ENCODE measurements around the gene CEBPA.
"Not testable (repeated sequence)": the region's sequence is repeated elsewhere in the genome, so short reads cannot be mapped to it uniquely, and the experiment has no call there.

The CEBPA gene

GRCh38 chr19:33300009-33300893 lies 2.1 kb downstream of the CEBPA start:
- DNase-seq, result no peak

DNA sequence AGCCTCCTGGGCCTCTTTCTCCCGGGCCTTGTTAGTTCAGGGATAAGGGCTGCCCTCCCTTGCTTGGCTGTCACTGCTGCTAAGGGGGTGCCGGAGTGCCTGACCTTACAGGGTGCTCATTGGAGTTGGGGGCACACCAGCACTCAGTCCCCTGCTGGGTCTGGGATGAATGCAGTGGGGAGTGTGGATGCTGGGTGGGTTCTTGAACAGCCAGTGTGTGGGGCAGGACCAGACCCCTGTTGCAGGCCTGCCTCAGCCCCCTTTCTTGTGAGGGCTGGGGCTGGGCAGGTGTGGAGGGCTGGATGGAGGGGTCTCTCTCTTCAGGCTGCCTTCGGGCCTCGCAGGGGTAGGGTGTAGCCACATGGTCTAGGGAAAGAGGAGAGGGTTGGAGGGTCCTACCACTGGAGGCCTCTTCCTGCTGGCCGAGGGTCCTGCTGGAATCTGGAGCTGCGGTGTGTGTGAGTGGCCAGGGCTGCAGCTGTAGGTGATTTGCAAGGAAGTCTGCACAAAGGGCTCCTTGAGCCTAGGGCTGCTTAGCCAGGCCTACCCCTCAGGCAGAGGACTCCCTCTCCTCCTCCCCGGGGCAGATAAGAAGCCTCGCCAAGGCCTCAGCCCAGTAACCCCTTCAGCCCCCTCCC lies 3.2 kb downstream of the CEBPA start:
- DNase-seq, result no peak

DNA sequence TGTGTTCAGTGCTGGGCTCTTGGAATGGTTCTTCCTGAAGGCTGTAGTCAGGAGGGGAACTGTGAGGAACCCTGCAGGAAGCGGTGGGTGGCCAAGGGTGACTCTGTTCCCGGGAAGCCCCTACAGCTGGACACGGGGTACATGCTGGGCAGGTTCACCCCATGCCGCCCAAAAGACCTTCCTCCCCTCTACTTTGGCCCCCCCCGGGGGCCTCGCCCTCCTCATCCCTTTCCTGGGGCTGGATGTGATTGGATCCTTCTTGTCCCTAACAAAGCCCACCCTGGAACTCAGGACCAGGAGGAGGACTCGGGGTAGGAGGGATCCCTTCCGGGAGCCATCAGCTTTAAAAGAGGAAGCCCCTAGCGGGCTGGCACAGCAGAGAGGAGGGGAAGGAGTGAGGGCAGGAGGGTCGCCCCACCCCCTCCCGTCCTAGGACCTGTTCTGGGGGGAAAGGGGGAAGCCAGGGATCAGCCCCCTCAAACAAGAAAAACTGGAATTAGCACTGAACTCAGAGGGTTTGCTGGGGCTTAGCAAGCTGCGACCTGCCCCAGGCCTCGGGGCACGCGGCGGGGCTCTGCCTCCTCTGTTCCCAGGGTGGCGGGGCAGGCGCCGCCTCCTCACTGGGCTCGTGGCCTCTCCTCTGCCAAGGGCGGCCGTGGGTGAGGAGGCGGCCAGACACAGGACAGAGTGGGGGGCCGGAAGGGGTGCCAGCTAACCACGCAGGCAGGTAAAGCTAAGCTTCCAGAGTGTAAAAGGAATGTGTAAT lies 4.0 kb downstream of the CEBPA start:
- no peak for DNase-seq

DNA sequence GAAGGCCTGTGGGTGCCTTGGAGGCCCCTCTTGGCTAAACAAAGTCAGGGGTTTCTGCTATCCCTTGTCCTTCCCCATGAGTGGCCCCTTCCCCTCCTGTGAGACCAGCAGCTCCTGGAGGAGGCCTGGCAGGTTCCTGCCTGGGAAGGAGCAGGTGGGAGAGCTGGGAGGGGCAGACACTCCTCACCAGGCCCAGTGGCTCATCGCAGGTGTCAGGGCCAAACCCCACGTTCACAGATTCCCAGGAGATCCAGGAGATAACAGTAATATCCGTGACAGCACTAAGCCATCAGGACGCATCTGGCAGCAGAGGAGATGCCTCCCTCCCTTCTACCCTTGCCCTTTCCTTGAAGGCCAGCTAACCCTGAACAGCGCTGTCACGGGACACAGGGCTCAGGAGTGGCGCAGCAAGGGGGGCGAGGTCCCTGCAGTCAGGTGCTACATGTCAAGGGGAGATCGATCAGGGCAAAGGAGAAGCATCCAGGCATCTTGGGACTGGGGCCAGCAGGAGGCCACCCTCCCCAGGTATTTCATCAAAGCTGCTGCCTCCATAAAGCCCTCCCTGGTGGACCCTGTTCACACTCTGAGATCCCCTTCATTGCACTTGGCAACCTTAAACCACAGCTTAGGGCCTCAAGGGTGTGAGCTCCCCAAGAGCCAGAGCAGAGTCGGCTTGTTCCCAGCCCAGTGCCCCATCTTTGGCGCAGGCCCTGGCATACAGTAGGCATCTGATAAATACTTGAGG lies 4.8 kb downstream of the CEBPA start:
- DNase-seq, result no peak

DNA sequence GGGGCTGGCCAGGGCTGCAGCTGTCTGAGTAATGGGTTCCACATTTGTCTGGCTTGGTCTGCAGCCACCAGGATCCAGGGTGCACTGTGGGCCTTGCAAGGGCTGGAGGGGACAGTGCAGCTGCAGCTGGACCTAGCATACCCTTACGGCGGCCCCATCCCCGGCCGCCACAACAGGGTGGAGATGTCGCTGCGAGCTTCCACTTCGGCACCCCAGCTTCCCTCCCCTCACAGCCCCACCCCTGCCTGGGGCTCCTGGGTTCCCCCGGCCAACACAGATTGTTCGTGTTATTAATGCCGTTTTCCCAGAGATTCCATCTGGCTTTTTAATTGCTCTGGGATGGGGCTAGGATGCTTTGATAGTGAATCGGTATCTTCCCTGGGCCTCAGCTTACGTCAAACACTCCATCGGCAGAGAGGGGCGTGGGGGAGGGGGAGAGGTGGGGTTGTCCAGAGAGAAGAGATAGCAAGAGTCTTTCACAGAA lies 5.8 kb downstream of the CEBPA start:
- DNase-seq, result peak; percentile 85

DNA sequence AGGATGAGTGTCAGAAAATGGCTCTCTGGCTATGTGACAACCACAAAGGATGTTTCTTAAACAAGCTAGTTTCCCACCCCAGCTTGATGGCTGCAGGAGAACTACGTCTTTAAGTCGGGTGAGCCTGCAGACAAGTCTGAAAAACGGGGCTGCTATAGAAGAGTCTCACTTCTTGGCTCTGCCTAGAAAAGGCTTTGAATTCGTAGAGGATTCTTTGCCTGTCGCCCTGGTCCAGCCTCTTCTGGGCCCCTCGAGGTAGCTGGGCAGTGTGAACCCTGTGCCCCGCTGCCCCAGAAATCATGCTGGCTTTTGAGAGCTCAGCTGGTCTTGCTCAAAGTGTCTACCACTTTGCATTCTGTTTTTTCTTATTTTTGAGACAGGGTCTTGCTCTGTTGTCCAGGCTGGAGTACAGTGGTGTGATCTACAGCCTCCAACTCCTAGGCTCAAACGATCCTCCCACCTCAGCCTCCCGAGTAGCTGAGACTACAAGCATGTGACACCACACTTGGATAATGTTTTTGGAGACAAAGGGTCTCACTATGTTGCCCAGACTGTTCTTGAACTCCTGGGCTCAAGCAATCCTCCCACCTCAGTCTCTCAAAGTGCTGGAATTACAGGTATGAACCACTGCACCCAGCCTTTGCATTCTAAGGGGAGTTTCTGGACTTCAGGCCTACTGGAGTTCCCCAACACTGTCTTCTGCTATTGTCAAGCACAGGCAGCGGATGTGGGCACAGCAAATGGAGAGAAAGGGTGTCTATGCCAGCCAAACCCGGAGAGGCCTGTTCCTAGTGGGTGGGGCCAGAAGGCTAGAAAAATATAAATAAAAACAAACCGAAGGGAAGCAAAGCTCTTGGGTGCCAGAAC lies 6.5 kb downstream of the CEBPA start:
- no peak for DNase-seq

- DNase-seq, result not testable (repeated sequence)
Observed at GRCh38 chr19:33295046-33295445, 7.3 kb downstream of the CEBPA start.

DNA sequence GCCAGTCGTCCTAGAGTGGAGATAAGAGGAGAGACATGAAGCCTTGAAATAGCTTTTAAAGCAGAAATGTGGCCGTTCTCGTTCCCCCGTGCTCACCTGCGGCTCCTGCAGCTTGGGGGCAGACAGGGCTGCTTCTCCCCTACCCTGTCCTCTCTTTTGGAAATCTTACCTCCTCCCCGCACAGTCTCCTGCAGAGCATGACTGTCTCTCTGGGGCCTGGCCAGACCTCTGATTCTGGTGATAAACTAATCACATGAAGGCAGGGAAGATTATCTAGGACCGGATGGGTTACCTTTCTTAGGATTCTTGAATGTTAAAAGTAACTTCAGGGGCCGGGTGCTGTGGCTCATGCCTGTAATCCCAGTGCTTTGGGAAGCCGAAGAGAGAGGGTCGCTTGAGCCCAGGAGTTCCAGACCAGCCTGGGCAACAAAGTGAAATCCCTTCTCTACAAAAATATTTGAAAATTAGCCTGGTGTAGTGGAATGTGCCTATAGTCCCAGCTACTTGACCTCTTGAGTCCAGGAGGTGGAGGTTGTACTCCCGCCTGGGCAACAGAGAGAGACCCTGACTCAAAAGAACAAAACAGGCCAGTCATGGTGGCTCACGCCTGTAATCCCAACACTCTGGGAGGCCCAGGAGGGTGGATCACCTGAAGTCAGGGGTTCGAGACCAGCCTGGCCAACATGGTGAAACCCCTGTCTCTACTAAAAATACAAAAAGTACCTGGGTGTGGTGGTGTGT lies 8.1 kb downstream of the CEBPA start:
- DNase-seq, result no peak

DNA sequence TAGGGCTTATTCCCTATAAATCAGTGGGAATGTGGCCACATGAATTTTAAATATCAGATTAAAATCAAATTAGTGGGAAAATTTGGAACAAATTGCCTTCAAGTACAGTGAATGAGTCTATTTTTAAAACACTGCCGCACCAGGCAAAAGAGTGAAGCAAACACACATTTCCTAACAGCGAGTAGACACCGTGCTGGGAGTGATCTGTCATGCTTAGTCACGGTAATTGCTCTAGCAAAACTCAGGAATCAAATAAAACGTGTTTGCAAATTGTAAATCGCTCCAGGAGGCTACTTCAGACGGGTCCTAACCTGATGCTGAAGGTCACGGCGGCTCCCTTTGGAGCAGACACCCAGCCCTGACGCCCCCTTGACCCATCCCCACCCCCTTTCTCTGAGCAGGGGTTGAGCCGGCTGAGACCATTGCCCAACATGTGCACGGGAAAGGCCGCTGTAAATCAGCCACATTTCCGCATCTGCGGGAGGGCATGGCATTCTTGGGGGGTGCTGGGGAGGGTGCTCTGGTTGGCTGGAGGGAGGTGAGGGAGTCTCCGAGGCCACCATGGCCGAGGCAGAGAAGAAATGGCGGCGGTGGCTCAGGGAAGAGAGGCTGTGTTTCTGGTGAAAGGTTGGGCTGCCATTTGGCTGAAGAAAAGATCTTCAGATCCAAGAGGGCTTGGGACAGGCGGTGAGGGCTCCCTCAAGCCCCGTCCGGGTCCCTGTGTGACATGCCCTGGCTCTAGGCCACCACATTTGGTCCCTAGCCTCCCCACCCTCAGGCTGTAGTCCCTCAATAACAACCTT lies 8.9 kb downstream of the CEBPA start:
- DNase-seq, result peak; percentile 41

GRCh38 chr19:33292595-33293254 lies 9.6 kb downstream of the CEBPA start:
- DNase-seq, result peak; percentile 15

DNA sequence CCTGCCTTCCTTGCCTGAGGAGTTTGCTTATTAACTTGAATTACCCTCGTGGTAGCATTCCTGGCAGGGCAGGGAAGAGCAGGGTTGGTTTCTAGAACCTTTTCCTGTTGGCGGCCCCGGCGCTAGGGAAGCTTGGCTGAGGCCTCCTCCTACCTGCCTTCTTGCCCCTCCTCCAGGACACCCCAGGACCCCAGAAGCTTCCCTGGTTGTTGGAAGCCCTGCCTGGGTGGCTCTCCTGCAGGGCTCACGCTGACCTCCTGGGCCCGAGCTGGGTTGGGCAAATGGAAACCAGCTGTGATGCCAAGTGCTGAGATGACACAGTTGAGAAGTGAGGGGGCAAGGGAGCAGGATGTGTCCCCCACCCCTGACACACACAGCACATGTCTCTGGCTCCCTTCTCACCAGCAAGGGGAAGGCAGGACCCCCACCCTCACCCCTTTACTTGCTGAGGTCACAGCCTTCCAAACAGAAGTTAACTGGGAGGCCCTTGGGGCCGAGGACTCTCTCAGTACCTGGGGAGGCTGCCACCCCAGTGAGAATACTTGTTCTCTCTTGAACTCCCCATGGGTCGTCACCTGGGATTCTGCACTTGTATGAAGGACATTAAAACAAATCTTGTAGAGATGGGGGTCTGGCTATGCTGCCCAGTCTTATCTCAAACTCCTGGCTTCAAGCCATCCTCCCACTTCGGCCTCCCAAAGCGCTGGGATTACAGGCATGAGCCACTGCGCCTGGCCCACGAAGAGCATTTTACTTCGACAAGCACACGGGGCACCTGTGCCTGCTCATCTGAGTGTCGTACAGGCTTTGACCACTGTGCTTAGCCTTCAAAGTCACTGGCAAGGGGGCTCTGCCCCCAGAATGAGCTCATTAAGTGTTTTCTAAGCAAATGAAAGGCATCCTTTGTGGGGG lies 10.5 kb downstream of the CEBPA start:
- DNase-seq, result peak; percentile 13

DNA sequence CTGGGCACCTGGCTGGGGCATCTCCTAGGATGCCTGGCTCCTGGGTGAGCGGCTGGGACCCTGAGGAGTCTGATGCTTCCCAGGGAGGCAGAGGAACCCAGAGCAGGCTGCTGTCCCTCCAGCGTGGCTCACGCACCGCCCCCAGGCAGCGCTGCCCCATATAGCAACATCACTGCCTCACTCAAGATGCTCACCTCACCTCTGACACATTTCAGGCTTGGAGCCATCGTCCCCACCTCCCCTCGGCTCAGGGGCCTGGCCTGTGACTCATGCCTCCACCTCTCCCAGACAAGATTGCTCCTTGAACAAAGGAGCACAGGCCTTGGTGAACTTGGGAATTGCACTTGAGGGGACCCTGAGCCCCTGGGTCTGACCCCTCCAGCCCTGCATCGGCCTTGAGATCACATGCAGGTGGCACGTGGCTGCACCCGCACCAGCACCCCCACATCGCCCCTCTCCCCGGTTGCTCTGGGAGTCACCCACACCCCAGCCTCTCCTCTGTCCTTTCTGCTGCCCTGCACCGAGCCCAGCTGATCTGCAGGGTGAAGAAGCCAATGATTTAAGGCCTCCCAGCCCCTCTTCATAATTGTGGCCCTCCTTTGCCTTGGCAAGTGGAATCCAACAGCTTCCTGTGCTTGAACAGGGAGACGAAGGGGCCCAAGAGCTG lies 11.2 kb downstream of the CEBPA start:
- peak; percentile 10 for DNase-seq

- DNase-seq, result no peak
Observed at GRCh38 chr19:33290082-33290815, 12.1 kb downstream of the CEBPA start.

GRCh38 chr19:33289261-33289660 lies 13.1 kb downstream of the CEBPA start:
- no peak for DNase-seq

DNA sequence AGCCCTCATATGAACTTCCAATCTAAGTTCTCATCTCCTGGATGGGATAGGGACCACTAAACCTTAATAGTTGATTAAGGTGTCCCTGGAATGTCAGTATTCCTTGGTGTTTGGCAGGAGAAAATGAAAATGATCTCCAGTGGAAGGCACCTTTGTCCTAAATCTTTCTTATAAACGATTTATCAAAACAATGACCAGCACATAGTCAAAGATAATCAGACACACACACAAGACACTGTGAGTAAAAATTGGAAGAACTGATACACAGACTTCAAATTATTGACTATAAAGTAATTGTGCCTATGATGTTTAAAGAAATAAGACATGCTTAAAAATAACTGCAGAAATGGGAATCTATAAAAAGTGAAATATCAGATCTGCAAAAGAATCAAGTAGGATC lies 13.7 kb downstream of the CEBPA start:
- no peak for DNase-seq

- DNase-seq, result no peak
Observed at GRCh38 chr19:33287927-33288326, 14.4 kb downstream of the CEBPA start.

DNA sequence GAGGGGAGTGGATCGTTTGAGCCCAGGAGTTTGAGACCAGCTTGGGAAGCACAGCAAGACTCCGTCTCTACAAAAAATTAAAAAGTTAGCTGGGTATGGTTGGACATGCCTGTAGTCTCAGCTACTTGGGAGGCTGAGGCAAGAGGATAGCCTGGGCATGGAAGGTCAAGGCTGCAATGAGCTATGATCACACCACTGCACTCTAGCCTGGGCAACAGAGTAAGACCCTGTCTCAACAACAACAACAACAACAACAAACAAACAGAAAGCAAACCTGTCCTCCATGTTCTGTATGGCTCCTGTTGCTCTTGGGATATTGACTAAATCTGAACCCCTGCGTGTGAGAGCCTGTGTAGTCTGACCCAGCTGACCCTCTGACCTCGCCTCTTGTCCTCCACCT lies 14.9 kb downstream of the CEBPA start:
- DNase-seq, result no peak

Data from right hindlimb (tissue), 1 donor.